CD4-positive, alpha-beta T cell treated with Interferon alpha-2 for 1 hour (primary cell): ENCODE data around the gene ARTN.

Source experiments
- DNase-seq, 2 donors: peaks; one replicate each; pipeline ENCODE4 v3.0.0-alpha.2; 2020 to 2022

ARTN gene

DNA sequence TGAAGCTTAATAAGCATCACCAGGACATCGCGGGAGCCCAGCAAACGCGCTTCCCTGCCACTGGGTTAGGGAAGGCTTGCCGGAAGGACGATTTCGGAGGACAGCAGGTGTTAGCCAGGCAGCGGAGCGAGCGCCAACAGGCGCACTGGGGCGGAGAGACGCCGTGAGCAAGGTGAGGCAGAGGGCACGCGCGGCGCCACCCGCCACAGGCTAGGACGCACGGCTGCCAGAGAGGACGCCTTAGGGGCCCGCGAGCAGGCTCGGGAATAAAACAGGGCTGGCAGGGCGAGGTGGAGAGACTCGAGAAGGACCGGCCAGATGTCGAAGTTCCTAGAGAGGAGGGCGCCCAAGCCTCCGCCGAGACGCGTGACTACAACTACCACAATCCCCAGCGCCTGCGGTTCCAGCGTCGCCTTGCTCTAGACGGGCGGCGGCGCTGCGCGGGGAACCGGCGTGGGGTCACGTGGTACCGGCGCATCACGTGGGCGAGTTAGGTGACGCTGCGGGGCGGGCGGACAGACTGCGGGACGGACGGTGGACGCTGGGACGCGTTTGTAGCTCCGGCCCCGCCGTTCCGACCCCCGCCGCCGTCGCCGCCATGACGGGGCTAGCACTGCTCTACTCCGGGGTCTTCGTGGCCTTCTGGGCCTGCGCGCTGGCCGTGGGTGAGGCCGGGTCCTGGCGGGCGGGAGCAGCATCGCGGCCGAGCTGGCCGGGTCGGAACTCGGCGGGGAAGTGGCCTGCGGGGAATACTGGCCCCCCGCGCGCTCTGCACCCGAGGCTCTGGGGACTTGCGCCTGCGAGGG is 41.0 kb downstream of the ARTN start, which contains the start of gene ATP6V0B:
Gene ATP6V0B, plus strand, starts transcription at position 518 of the 806 bp plus-strand sequence. Its CDS starts 81 bp downstream, at position 599.
- peak; percentile 89 to 92 for DNase-seq

- DNase-seq = peak; percentile 55 to 58
Observed at GRCh38 chr1:43975249-43975961, 41.8 kb downstream of the ARTN start.

- no peak for DNase-seq
Observed at GRCh38 chr1:43976045-43976444, 42.4 kb downstream of the ARTN start.

DNA sequence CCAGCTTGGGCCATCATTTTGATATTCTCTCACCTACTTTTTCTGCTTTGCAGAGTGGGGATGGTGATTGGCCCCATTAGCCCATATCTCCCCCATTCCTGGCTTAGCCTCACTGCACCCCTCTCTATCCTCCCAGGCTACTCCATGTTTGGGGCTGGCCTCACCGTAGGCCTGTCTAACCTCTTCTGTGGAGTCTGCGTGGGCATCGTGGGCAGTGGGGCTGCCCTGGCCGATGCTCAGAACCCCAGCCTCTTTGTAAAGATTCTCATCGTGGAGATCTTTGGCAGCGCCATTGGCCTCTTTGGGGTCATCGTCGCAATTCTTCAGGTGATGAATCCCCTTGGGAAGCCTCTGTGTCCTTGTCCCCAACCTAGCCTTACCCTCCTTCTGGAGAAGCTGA is 43.3 kb downstream of the ARTN start:
- no peak for DNase-seq

GRCh38 chr1:43977376-43978263 is 44.0 kb downstream of the ARTN start:
- DNase-seq = no peak

GRCh38 chr1:43978264-43978550 is 44.6 kb downstream of the ARTN start:
- no peak for DNase-seq

DNA sequence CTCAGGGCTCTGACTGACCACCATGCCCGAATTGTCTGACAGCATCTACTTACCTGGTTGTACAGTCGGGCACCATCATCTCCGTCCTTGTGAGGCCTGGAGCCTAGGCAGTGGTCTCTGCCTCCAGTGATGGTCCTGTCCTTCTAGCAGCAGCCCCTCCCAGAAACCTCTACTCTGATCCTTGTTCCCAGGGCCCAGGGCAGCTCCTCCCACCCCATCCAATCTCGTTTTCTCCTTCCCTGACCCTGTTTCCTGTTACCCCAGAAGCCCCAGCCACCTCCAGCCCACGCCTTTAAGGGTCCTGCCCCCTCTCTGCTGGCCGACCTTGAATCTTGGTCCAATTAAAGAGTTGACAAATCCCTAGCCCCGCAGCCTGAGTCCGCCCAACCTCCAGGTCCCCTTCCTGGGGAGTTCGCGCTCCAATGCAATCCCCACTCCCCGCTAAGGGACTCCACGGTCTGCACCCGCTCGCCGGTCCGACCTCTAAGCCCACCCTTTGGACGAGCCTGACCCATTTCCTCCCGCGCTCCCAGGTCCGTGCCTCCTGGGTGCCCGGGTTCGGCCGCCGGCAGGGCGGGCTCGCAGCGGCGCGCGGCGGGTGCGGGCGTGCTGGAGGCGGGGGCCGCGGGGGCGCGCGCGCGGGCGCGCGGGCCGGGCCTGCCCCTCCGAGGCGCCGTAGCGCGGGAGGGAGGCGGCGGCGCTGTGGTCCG is 45.1 kb downstream of the ARTN start, which contains the start of gene B4GALT2:
Gene B4GALT2, plus strand, starts transcription at position 660 of the 710 bp plus-strand sequence. CDS start 1,951 bp downstream, outside the sequence.
- peak in 1 of 2 donors; percentile 51 for DNase-seq

DNA sequence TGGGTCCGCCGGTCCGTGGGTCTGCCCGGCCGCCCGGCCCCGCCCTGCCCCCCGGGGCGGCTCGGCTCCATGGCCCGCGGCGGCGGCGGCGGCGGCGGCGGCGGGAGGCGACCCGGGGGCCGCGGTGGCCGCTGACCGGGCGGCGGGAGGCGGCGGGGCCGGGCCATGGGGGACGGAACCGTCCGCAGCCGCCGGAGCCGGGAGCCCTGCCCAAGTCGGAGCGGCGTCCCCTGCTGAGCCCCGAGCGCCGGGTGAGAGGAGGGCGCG is 45.6 kb downstream of the ARTN start:
- DNase-seq = no peak

DNA sequence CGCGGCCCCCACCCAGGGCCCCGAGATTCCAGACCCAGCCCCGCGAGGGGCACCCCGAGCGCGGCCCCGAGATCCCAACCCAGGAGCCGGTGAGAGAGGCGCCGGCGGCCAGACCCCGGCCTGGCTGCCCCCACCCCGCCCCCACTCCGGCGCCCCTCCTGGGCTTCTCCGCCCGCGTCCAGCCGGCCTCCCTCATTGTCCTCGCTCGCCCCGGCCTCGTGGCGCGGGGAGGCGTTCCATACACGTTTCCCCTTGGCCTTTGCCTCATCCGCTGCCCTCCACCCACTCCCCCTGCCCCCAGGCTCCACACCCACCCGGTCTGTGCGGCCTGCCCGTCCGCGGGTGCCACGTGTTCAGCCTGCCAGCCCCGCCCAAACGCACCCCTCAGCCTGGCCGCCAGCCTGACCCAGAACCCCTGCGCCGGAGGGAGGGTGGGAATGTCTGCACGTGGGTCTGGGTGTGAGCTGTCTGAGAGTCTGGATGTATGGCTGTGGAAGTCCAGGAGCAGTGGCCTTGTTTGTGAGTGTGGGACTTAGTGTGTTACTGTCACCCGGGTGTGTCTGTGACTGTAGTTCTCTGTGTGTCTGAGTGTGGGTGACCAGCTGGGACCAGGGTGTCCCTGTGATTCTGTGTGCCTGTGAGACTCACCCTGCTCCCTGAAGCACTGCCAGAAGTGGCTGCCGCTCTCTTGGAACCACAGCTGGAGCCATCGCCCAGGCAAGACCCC is 46.1 kb downstream of the ARTN start:
- peak in 1 of 2 donors; percentile 32 for DNase-seq

GRCh38 chr1:43980255-43981134 is 46.9 kb downstream of the ARTN start:
- no peak for DNase-seq

DNA sequence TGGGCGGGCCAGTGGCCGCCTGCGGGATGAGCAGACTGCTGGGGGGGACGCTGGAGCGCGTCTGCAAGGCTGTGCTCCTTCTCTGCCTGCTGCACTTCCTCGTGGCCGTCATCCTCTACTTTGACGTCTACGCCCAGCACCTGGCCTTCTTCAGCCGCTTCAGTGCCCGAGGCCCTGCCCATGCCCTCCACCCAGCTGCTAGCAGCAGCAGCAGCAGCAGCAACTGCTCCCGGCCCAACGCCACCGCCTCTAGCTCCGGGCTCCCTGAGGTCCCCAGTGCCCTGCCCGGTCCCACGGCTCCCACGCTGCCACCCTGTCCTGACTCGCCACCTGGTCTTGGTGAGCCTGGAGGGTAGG is 47.5 kb downstream of the ARTN start:
- DNase-seq = no peak

DNA sequence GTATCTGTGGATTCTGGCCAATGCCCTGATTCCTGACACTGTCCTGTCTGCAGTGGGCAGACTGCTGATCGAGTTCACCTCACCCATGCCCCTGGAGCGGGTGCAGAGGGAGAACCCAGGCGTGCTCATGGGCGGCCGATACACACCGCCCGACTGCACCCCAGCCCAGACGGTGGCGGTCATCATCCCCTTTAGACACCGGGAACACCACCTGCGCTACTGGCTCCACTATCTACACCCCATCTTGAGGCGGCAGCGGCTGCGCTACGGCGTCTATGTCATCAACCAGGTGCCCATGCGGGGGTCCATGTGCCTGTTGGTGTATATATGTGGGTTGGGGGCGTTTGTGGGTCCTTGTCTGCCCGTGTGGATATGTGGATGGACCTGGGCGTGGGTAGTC is 48.0 kb downstream of the ARTN start:
- DNase-seq = no peak

DNA sequence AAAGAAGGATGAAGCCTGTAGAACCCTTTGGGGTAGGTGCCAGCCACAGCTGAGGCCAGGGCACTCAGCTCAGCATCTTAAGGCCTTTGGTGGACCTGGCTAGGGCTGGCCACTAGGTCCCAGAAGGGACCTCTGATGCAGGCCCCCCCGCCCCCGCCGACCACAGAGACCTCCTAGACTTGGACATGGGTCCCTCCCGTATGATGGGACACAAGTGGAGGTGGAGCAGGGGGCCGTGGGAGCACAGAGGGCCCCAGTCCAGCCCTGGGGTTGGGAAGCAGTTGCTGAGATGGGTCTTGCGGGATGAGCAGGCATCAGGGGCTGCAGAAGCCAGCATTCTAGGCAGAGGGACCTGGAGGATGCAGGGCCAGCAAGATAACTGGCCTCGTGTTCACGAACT is 48.6 kb downstream of the ARTN start:
- DNase-seq = no peak

- peak in 1 of 2 donors; percentile 9 for DNase-seq
Observed at GRCh38 chr1:43982808-43983207, 49.2 kb downstream of the ARTN start.

DNA sequence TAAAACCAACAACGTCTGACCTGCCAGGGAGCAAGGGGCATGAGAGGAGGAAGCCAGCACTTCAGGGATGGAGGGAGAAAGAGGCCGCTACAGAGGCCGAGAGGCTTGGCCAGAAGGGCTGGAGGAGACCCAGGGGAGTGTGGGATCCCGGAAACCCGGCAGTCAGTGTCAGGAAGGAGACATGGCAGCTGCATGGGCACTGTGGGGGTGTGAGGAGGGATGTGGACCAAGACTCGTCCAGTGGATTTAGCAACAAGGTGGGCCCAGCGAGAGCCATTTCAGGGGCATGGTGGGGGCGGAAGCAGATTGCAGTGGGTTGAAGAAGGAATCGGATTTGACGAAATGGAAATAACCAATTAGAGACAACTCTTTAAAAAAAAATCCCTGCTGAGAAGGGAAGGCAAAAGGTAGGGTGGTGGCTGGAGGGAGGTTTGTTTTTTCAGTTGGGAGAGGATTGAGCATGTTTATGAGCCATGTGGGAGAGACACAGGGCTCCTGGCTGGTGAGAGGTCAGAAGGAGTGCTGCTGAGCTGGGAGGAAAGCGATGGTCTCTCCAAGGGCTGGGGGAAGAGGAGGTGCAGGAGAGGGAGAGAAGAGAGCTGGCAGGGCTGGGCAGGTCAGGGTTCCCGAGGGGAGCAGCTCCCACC is 49.8 kb downstream of the ARTN start:
- no peak for DNase-seq

- DNase-seq = no peak
Observed at GRCh38 chr1:43984855-43985254, 51.3 kb downstream of the ARTN start.

GRCh38 chr1:43985984-43986595 is 52.5 kb downstream of the ARTN start:
- no peak for DNase-seq

DNA sequence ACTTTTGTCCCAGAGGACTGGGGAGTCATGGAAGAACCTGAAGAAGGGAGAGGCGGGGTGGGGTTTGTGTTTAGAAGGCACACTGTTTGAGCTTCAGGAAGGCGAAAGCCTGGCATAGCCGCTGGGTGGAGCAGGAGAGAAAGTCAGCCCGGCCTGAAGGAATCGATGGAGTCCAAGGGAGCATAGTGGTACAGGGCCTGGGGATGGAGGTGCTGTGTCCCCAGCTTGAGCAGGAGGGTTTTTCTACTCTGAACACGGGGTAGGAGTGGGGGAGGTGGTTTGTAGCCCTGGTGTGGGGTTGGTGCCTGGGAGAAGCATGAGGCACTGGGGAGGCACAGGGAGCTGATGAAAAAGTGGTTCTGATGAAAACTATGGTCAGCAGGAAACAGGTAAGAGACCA is 53.1 kb downstream of the ARTN start:
- DNase-seq = no peak
